Right atrium auricular region (tissue), 2 donors: ENCODE measurements around the gene REL. TPM values are rescaled to one million over a fixed set of nuclear protein-coding genes. Genes with fewer than 3 reads are reported as not detected.

Experiments
- DNase-seq: peaks from one replicate; pipeline ENCODE4 v3.0.0-alpha.2; 2019; ENCODE audit warnings: low spot score
- H3K27ac ChIP-seq, 2 donors: fragments of 200-600 bp; sonication (generic); 1 replicate in 1 of 2; 2 replicates in 1 of 2; pipeline ENCODE4 v1.5.1; 2016 to 2019
- H3K27me3 ChIP-seq, 2 donors: fragments of 200-600 bp; sonication (generic); one replicate each; pipeline versions ENCODE4 v1.5.1 to v1.6.0; 2017 to 2019
- H3K36me3 ChIP-seq: fragments of 200-600 bp; sonication (generic); one replicate; pipeline ENCODE4 v1.5.1; 2016
- H3K4me1 ChIP-seq, 2 donors: fragments of 200-600 bp; sonication (generic); one replicate each; pipeline versions ENCODE4 v1.5.1 to v1.6.0; 2017 to 2019
- H3K4me3 ChIP-seq, 2 donors: fragments of 200-600 bp; sonication (generic); 1 replicate in 1 of 2; 2 replicates in 1 of 2; pipeline ENCODE4 v1.5.1; 2017 to 2019; ENCODE audit warnings: mild to moderate bottlenecking in 1 of 2, moderate library complexity in 1 of 2
- H3K9me3 ChIP-seq, 2 donors: fragments of 200-600 bp; sonication (generic); one replicate each; pipeline ENCODE4 v1.5.1; 2019
- total RNA-seq, 2 donors: library from RNA; depleted of rRNA; stranded (reverse); fragments of >200 nt; gene quantifications; one replicate each; pipeline ENCODE4 v1.1.0, GENCODE V29; 2016
- TF ChIP-seq, protein P1 (sequence below), 2 donors: fragments of 200-600 bp; sonication (generic); IDR thresholded peaks; one replicate each; pipeline ENCODE4 v1.5.1; 2019; ENCODE audit warnings: antibody characterized with exemption in 2 of 2

The REL gene
- total RNA-seq, 2 donors from 2014 or later = 6.0 to 7.3 TPM

DNA sequence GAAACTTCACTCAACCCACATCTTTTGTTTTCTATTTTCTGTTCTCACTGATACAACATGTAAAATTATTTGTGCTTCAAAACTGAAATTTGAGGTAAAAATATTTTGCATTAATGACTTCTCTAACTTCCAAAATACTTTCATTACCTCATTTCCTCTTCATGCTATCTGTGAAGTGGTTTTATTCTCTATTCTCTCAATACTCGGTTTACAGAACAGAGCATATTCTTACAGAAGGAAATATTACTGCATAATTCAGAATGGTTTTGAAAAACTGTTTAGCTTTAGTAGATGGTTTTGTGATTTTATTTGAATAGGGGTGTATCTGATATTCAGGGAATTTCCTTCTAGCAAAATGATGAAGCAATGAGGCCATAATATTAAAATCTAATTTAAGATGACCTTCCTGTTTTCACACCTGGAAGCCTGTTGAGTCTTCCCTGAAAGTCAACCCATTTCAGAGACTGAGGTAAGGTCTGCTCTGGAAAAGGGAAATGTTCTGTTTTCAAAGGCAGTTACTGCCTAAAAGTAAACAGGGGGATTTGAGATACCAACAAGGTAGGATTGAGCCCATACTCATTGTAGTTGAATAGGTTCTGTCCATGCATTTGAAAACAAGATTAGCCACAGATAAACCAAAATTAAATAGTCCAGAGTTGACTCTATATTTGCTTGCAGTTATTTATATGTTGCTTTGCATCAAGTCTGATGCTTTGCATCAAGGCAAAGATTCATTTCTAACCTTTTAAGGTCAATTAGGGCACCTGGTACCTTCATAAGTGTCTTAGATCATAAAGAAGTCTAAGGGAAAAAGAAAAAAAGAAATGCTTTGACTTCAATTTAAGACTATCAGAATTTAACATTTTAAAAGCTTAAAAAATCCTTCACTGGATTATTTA, 85.4 kb downstream of the REL start:
- H3K9me3 ChIP-seq = no peaks in the 10 kb centered on the region
- no peaks in the 10 kb centered on the region for H3K27me3 ChIP-seq
- no peaks in the 10 kb centered on the region for H3K36me3 ChIP-seq
- no peak overlapping the region for H3K27ac ChIP-seq
- no peak overlapping the region for H3K4me3 ChIP-seq
- TF ChIP-seq, protein P1, sequence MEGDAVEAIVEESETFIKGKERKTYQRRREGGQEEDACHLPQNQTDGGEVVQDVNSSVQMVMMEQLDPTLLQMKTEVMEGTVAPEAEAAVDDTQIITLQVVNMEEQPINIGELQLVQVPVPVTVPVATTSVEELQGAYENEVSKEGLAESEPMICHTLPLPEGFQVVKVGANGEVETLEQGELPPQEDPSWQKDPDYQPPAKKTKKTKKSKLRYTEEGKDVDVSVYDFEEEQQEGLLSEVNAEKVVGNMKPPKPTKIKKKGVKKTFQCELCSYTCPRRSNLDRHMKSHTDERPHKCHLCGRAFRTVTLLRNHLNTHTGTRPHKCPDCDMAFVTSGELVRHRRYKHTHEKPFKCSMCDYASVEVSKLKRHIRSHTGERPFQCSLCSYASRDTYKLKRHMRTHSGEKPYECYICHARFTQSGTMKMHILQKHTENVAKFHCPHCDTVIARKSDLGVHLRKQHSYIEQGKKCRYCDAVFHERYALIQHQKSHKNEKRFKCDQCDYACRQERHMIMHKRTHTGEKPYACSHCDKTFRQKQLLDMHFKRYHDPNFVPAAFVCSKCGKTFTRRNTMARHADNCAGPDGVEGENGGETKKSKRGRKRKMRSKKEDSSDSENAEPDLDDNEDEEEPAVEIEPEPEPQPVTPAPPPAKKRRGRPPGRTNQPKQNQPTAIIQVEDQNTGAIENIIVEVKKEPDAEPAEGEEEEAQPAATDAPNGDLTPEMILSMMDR (IDR thresholded peaks at IDR 0.05) = no peak
- H3K4me1 ChIP-seq = no peaks in the 10 kb centered on the region
- no peak for DNase-seq

GRCh38 chr2:60972889-60973656, 91.7 kb downstream of the REL start:
- Histone ChIP-seq H3K27ac (no peak overlapping the region), H3K9me3 (no peaks in the 10 kb centered on the region), H3K4me3 (no peak overlapping the region), H3K36me3 (no peaks in the 10 kb centered on the region), H3K27me3 (no peaks in the 10 kb centered on the region), H3K4me1 (no peaks in the 10 kb centered on the region)
- TF ChIP-seq, protein P1 (IDR thresholded peaks at IDR 0.05) = no peak
- no peak for DNase-seq

- Histone ChIP-seq H3K4me3 (no peak overlapping the region), H3K36me3 (no peaks in the 10 kb centered on the region), H3K4me1 (no peaks in the 10 kb centered on the region), H3K9me3 (no peaks in the 10 kb centered on the region), H3K27ac (no peak overlapping the region), H3K27me3 (no peaks in the 10 kb centered on the region)
- no peak for DNase-seq
- TF ChIP-seq, protein P1 (IDR thresholded peaks at IDR 0.05) = no peak
These were observed 92.3 kb downstream of the REL start for GRCh38 chr2:60973705-60974104.

DNA sequence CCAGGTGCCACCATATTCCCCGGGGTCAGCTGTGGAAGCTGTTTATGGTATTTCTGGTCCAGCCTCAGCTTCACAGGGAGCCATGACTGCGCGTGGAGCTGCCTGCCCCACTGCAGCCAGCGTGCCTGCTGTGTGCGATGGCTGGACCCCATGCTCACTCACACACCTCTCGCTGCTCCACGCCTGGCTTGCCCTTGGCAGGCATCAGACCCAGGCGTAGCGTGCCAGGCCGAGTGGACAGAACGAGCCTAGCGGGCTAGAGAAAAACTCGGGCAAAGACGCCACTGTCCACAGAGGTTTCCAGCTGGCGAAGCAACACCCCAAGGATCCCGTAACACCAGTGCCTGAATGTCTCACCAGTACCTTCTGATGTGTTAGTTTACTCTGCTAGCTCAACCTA, 93.3 kb downstream of the REL start:
- Histone ChIP-seq H3K27ac (no peak overlapping the region), H3K4me3 (no peak overlapping the region), H3K36me3 (no peaks in the 10 kb centered on the region), H3K27me3 (no peaks in the 10 kb centered on the region), H3K4me1 (no peaks in the 10 kb centered on the region), H3K9me3 (no peaks in the 10 kb centered on the region)
- TF ChIP-seq, protein P1 (IDR thresholded peaks at IDR 0.05) = no peak
- no peak for DNase-seq

Other genes starting within 250 kb of the REL start
- gene PAPOLG, start 125.3 kb upstream of the REL start, total RNA-seq = 10 to 100 TPM in 1 of 2 donors, 1 to 10 TPM in 1; 9.4 to 10.6 TPM
- gene PEX13, start 136.1 kb downstream of the REL start, total RNA-seq = 10 to 100 TPM; 16.0 to 18.9 TPM
- 1 to 10 TPM; 1.8 to 4.6 TPM for gene PUS10, start 136.7 kb downstream of the REL start, total RNA-seq
- 10 to 100 TPM in 1 of 2 donors, 1 to 10 TPM in 1; 3.2 to 11.1 TPM for gene SANBR, start 184.3 kb downstream of the REL start, total RNA-seq